ENCODE data around the gene ECM2. TPM values are rescaled to one million over a fixed set of nuclear protein-coding genes. Genes with fewer than 3 reads are reported as not detected.
A peak's percentile ranks its signal among the peaks of the same experiment; 100 is the strongest.

ECM2 gene
- polyA plus RNA-seq, 1 experiment: 2.2 TPM

GRCh38 chr9:92508018-92508820 lies 27.6 kb downstream of the ECM2 start:
- ChIA-PET POLR2A (no interaction called here), CTCF (interaction anchor here (0.6 to 1.3 kb wide), 2 partner anchors 12 to 384 kb away, joined by 3 read pairs; no protein-coding TSS in a partner anchor)
- DNase-seq (ENCODE audit: low read depth, low spot score): no peak
- no peaks in the 10 kb centered on the region for H3K9me3 ChIP-seq (ENCODE audit: control insufficient read depth, insufficient read depth, low read length)
- TF ChIP-seq CTCF (IDR thresholded peaks at IDR 0.05; ENCODE audit: low read depth, low read length): 0 out of 2 replicates have a peak, but pooled peaks have one; percentile 19
- peak overlapping the region; percentile 43 for H3K27ac ChIP-seq (ENCODE audit: low read depth, low read length)
- H3K27me3 ChIP-seq (ENCODE audit: control insufficient read depth, insufficient read depth, low read length): no peaks in the 10 kb centered on the region
- H3K4me3 ChIP-seq (ENCODE audit: low read depth, low read length): no peak overlapping the region

- CTCF ChIA-PET: interaction anchor here (0.6 to 1.4 kb wide), 3 partner anchors 13 to 383 kb away, joined by 3 read pairs; no protein-coding TSS in a partner anchor
- peak overlapping the region; percentile 43 for H3K27ac ChIP-seq (ENCODE audit: low read depth, low read length)
These were observed 28.3 kb downstream of the ECM2 start for GRCh38 chr9:92507496-92507895.

GRCh38 chr9:92507005-92507404 lies 28.8 kb downstream of the ECM2 start:
- Histone ChIP-seq H3K27ac (ENCODE audit: low read depth, low read length) (peak overlapping the region; percentile 98), H3K27me3 (ENCODE audit: control insufficient read depth, insufficient read depth, low read length) (no peaks in the 10 kb centered on the region), H3K4me3 (ENCODE audit: low read depth, low read length) (no peak overlapping the region), H3K9me3 (ENCODE audit: control insufficient read depth, insufficient read depth, low read length) (no peaks in the 10 kb centered on the region)
- DNase-seq (ENCODE audit: low read depth, low spot score): no peak
- ChIA-PET POLR2A (no interaction called here), CTCF (interaction anchor here (0.9 to 1.4 kb wide), 2 partner anchors 27 to 178 kb away, joined by 3 read pairs; no protein-coding TSS in a partner anchor)
- TF ChIP-seq CTCF (IDR thresholded peaks at IDR 0.05; ENCODE audit: low read depth, low read length): no peak

More at GRCh38 chr9:92507496-92507895, 28.3 kb downstream of the ECM2 start:
- POLR2A ChIA-PET: no interaction called here
- no peak for DNase-seq (ENCODE audit: low read depth, low spot score)
- Histone ChIP-seq H3K9me3 (ENCODE audit: control insufficient read depth, insufficient read depth, low read length) (no peaks in the 10 kb centered on the region), H3K27me3 (ENCODE audit: control insufficient read depth, insufficient read depth, low read length) (no peaks in the 10 kb centered on the region), H3K4me3 (ENCODE audit: low read depth, low read length) (no peak overlapping the region)
- TF ChIP-seq CTCF (IDR thresholded peaks at IDR 0.05; ENCODE audit: low read depth, low read length): no peak

GRCh38 chr9:92506184-92506857 lies 29.5 kb downstream of the ECM2 start:
- Histone ChIP-seq H3K9me3 (ENCODE audit: control insufficient read depth, insufficient read depth, low read length) (no peaks in the 10 kb centered on the region), H3K27ac (ENCODE audit: low read depth, low read length) (peak overlapping the region; percentile 98), H3K4me3 (ENCODE audit: low read depth, low read length) (no peak overlapping the region), H3K27me3 (ENCODE audit: control insufficient read depth, insufficient read depth, low read length) (no peaks in the 10 kb centered on the region)
- no peak for TF ChIP-seq CTCF (IDR thresholded peaks at IDR 0.05; ENCODE audit: low read depth, low read length)
- ChIA-PET CTCF (interaction anchor here (0.9 to 1.4 kb wide), 2 partner anchors 26 to 178 kb away, joined by 3 read pairs; no protein-coding TSS in a partner anchor), POLR2A (interaction anchor here (0.8 kb wide), 2 partner anchors 29 to 42 kb away, joined by 3 to 5 read pairs; partner anchors contain the start of gene ECM2)
- peak; percentile 86 for DNase-seq (ENCODE audit: low read depth, low spot score)
